Neural cell (in vitro differentiated cells): Measurements from ENCODE around the gene SLCO2A1.

ENCODE experiments used
- CTCF ChIP-seq: fragments of 450-650 bp; IDR thresholded peaks from 2 replicates; pipeline ENCODE4 v1.5.1; 2014; ENCODE audit warnings: antibody characterized with exemption, mild to moderate bottlenecking, moderate library complexity; ENCODE audit not compliant: poor library complexity, severe bottlenecking
- EZH2 ChIP-seq: fragments of 200-600, 300-800 bp; shearing (Covaris generic), sonication (generic); IDR thresholded peaks from 2 replicates; pipeline ENCODE4 v1.6.1; 2014; ENCODE audit warnings: antibody characterized with exemption, low read length, borderline replicate concordance, mild to moderate bottlenecking; ENCODE audit not compliant: insufficient read depth, poor library complexity, severe bottlenecking
- POLR2AphosphoS5 ChIP-seq: IDR thresholded peaks from 2 replicates; pipeline ENCODE4 v1.6.1; 2012
- SMC3 ChIP-seq: fragments of 450-650 bp; conservative IDR thresholded peaks from 2 replicates; pipeline ENCODE4 v1.6.1; 2014; ENCODE audit warnings: antibody characterized with exemption, mild to moderate bottlenecking, moderate library complexity; ENCODE audit not compliant: poor library complexity
- TF ChIP-seq, protein P1 (sequence below): IDR thresholded peaks from 2 replicates; pipeline ENCODE4 v1.6.1; 2012; ENCODE audit warnings: borderline replicate concordance

- TF ChIP-seq POLR2AphosphoS5 (no peak), CTCF (no peak), SMC3 (no peak), EZH2 (no peak)
- TF ChIP-seq, protein P1, sequence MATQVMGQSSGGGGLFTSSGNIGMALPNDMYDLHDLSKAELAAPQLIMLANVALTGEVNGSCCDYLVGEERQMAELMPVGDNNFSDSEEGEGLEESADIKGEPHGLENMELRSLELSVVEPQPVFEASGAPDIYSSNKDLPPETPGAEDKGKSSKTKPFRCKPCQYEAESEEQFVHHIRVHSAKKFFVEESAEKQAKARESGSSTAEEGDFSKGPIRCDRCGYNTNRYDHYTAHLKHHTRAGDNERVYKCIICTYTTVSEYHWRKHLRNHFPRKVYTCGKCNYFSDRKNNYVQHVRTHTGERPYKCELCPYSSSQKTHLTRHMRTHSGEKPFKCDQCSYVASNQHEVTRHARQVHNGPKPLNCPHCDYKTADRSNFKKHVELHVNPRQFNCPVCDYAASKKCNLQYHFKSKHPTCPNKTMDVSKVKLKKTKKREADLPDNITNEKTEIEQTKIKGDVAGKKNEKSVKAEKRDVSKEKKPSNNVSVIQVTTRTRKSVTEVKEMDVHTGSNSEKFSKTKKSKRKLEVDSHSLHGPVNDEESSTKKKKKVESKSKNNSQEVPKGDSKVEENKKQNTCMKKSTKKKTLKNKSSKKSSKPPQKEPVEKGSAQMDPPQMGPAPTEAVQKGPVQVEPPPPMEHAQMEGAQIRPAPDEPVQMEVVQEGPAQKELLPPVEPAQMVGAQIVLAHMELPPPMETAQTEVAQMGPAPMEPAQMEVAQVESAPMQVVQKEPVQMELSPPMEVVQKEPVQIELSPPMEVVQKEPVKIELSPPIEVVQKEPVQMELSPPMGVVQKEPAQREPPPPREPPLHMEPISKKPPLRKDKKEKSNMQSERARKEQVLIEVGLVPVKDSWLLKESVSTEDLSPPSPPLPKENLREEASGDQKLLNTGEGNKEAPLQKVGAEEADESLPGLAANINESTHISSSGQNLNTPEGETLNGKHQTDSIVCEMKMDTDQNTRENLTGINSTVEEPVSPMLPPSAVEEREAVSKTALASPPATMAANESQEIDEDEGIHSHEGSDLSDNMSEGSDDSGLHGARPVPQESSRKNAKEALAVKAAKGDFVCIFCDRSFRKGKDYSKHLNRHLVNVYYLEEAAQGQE, result no peak
These were observed at the start of gene SLCO2A1 for GRCh38 chr3:134029734-134030378.
